IPS DF 4.7 (cell line): ENCODE measurements around the gene UNG.

ENCODE experiments used
- DNase-seq: peaks from one replicate; pipeline ENCODE4 v3.0.0-alpha.2; 2013; ENCODE audit warnings: low spot score; ENCODE audit errors: extremely low read depth

Gene UNG

DNA sequence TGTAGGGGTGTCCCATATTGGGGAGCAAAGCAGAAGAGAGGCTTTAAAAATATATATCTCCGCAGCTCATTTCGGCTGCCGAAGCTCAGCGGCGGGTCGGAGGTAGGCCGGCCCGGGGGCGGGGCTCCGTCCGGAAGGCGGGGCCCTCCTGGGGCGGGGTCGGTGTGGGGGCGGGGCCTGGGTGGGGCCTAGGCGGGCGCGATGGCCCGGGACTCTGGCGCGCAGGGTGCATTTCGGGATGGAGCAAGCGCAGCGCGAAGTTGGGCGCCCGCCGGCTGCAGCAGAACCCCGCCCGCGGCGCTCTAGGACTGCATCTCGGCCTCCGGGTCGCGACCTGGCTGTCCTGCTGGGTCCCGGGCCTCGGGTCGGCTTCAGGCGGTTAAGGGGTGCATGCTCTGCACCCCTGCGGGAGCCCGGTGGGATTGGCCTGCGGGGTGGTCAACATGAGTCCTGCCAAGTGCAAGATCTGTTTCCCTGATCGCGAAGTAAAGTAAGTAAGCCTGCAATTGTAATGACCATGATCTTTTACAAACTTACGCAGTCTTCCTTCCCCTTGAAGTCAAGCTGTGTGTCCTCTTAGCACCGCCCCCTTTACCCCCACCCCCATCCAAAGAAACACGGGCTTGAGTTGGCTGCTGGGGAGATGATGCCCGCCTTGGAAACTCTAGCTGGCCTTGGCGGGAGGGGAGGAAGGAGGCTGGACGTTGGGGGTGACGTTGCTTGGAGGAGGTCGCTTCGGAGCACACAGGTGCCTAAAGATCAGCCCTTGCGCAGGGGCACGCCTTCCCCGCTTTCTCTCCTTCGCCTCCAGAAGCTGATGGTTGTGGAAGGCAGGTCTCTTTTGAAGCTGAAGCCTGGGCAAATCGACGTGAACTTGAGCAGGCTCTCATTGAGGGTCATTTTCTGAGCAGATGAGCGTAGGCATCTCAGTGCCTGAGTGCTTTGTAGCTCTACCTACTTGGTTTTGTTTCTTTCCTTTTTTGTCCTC lies 57.3 kb downstream of the UNG start:
- peak; percentile 97 for DNase-seq

DNA sequence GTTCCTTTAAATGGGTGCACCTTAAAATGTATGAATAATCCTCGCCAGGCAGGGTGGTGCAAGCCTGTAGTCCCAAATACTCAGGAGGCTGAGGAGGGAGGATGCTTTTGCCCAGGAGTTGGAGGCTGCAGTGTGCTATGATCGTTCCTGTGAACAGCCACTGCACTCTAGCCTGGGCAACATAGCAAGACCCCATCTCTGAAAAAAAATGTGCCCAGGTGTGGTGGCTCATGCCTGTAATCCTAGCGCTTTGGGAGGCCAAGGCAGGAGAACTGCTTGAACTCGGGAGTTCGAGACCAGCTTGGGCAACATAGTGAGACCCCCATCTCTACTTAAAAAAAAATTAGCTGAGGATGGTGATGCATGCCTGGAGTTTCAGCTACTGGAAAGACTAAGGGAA lies 58.6 kb downstream of the UNG start:
- DNase-seq: no peak

DNA sequence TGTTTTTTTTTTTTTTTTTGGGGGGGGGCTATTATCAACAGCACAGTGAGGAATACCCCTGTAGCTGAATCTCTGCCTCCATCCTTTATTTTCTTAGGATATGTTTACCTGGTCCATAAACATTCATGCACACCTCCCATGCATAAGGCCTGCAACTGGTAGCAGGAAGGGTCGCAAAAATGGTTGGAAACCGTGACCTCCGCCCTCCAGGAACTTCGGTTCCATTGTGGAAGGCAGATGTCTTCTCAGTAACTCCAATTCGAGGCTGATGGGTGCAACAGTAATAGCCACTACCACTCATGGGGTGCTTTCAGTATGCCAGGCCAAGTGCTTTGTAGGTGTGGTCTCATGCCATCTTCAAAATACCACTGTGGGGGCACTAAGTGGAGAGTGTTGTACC lies 59.2 kb downstream of the UNG start:
- no peak for DNase-seq

DNA sequence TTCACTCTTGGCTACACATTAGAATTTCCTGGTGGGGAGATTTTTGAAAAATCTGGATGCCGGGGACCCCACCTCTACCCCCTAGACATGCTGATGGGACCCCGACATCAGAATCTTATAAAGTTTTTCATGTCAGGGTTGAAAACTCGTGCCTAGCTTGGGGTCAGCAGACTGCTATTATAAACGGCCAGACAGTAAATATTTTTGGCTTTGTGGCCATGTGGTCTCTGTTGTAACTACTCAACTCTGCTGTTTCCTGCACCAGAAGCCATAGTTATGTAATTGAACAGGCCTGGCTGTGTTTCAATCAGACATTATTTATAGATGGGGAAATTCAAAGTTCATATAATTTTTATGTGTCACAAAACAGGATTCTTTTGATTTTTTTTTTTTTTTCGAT lies 60.6 kb downstream of the UNG start:
- DNase-seq: no peak

DNA sequence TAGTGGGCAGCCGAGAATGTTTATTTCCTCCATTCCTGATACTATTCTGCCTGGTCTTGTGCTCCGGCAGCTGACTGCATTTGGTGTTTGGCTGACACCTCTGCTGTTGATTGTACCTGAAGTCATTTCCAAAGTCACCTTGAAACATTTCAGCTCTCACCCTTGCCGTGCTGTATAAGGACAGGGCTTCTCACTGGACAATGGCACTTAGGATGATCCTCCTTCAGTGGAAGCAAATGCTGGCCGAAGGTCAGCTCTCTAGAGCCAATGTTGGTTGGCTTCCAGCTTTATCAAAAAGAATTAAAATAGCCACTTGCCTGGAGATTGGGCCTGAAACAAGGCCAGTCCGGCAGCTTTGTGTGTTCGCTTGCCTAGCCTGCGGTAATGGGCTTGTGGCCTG lies 63.0 kb downstream of the UNG start:
- DNase-seq: no peak
